ENCODE data around the gene IGFALS. TPM values are rescaled to one million over a fixed set of nuclear protein-coding genes. Genes with fewer than 3 reads are reported as not detected.

Gene IGFALS
- total RNA-seq, 3 donors from 2014 or later (not counting 1 experiment from before 2014, with no cell fraction given) = 0.47 to 1.1 (median 0.70) TPM

DNA sequence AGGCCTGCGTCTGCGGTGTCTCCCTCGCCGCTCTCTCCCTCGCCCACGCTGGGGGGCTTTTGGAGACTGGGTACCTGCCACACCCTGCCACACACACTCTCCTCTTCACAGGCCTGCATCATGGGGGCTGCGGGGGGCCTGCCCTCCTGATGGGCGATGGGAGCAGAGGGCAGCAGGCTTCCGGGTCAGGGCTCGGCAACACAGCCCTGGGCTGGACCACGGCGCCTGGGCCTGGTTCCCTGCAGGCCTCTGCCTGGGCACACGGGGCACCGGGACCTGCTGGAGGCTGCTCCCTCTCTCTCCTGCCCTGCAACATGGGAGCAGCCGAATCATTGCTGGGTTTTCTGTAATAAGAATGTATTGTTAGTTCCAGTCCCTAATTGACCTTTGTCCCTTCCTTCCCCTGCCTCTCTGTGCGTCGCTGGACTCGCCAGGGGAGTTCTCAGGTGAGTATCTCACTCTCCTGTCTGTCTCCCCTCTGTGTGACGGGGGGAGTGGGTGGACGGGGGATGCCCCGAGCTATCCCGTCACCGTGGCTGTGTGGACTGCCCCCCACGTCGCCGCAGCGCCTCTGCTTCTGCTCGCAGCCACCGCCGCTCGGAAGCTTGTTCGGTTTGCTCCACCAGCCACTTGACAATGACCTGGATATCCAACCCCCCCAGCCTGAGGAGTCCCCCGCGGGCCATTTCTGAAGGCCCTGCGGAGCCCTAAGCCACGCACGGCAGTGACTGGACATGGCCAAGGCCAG is 35.6 kb downstream of the IGFALS start:
- Mint-ChIP-seq H3K4me3 (no peak overlapping the region), H3K4me1 (peaks cover 0 to 6% of the 10 kb centered on the region in 2 donors), H3K9me3 (no peaks in the 10 kb centered on the region), H3K27me3 (ENCODE audit: low read depth in 2 of 2) (no peaks in the 10 kb centered on the region), H3K36me3 (peaks cover 7% of the 10 kb centered on the region), H3K27ac (no peak overlapping the region)
- 96% methylated on average over 36 of the region's 37 CpGs for WGBS (ENCODE audit: insufficient coverage)
- Histone ChIP-seq H3K9me3 (ENCODE audit: control insufficient read depth, insufficient read depth, low read length) (no peaks in the 10 kb centered on the region), H3K4me1 (ENCODE audit: control insufficient read depth, insufficient read depth, low read length) (peaks cover 10% of the 10 kb centered on the region), H3K27ac (ENCODE audit: low read length) (no peak overlapping the region), H3K36me3 (ENCODE audit: control insufficient read depth, insufficient read depth, low read length) (peaks cover 31% of the 10 kb centered on the region), H3K27me3 (ENCODE audit: control insufficient read depth, insufficient read depth, low read length) (no peaks in the 10 kb centered on the region), H3K4me3 (ENCODE audit: low read length) (no peak overlapping the region)
- TF ChIP-seq, protein P1, sequence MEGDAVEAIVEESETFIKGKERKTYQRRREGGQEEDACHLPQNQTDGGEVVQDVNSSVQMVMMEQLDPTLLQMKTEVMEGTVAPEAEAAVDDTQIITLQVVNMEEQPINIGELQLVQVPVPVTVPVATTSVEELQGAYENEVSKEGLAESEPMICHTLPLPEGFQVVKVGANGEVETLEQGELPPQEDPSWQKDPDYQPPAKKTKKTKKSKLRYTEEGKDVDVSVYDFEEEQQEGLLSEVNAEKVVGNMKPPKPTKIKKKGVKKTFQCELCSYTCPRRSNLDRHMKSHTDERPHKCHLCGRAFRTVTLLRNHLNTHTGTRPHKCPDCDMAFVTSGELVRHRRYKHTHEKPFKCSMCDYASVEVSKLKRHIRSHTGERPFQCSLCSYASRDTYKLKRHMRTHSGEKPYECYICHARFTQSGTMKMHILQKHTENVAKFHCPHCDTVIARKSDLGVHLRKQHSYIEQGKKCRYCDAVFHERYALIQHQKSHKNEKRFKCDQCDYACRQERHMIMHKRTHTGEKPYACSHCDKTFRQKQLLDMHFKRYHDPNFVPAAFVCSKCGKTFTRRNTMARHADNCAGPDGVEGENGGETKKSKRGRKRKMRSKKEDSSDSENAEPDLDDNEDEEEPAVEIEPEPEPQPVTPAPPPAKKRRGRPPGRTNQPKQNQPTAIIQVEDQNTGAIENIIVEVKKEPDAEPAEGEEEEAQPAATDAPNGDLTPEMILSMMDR (IDR thresholded peaks at IDR 0.05) = no peak
- intact Hi-C loops (cut with micrococcal nuclease) = no loop called here
- no peak for ATAC-seq
- no peak for DNase-seq

DNA sequence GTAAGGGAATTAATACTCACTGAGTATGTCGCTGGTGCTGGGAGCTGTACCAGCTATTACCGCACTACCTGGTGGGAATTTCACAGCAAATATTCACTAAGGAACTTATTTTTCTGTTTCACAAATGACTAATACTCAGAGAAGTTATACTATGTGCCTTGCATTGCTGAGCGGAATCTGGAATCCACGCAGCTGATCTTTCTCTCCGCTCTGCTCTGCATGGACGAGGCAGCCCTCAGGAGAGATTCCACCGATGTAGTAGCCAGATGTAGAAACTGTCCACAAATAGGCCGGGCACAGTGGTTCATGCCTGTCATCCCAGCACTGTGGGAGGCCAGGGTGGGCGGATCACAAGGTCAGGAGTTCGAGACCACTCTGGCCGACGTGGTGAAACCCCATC is 39.3 kb downstream of the IGFALS start:
- Mint-ChIP-seq H3K27ac (no peak overlapping the region), H3K4me1 (peaks cover 0 to 6% of the 10 kb centered on the region in 2 donors), H3K4me3 (no peak overlapping the region), H3K9me3 (no peaks in the 10 kb centered on the region), H3K36me3 (no peaks in the 10 kb centered on the region), H3K27me3 (ENCODE audit: low read depth in 2 of 2) (no peaks in the 10 kb centered on the region)
- 94% methylated on average over 11 of the region's 12 CpGs for WGBS (ENCODE audit: insufficient coverage)
- peaks cover 26% of the 10 kb centered on the region for H3K36me3 ChIP-seq (ENCODE audit: control insufficient read depth, insufficient read depth, low read length)
- intact Hi-C loops (cut with micrococcal nuclease) = no loop called here
- DNase-seq (no peak), ATAC-seq (no peak)
- no peaks in the 10 kb centered on the region for H3K9me3 ChIP-seq (ENCODE audit: control insufficient read depth, insufficient read depth, low read length)
- H3K27me3 ChIP-seq (ENCODE audit: control insufficient read depth, insufficient read depth, low read length) = no peaks in the 10 kb centered on the region
- H3K27ac ChIP-seq (ENCODE audit: low read length) = no peak overlapping the region
- no peak overlapping the region for H3K4me3 ChIP-seq (ENCODE audit: low read length)
- peaks cover 10% of the 10 kb centered on the region for H3K4me1 ChIP-seq (ENCODE audit: control insufficient read depth, insufficient read depth, low read length)
- TF ChIP-seq, protein P1 (IDR thresholded peaks at IDR 0.05) = no peak

DNA sequence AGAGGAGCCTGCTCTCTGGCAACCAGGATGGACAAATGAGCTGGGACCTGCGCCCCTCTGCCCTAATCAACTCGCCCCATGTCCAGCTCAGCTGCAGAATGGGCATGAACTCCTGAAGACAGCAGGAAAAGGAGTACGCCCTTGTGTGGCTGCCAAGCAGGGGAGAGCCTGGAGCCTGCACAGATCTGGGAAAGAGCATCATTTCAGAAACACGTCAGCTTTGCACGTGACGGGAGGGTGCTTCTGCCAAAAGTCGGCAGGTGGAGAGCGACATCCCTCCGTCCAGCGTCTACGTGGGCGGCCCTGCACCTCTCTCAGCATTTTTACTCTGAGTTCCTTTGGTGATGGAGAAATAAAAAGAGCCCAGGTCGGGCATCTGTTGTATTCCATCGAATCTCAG is 40.7 kb downstream of the IGFALS start:
- no peak for ATAC-seq
- TF ChIP-seq, protein P1 (IDR thresholded peaks at IDR 0.05) = no peak
- Mint-ChIP-seq H3K4me3 (no peak overlapping the region), H3K27ac (no peak overlapping the region), H3K36me3 (no peaks in the 10 kb centered on the region), H3K4me1 (peaks cover 0 to 6% of the 10 kb centered on the region in 2 donors), H3K27me3 (ENCODE audit: low read depth in 2 of 2) (no peaks in the 10 kb centered on the region), H3K9me3 (no peaks in the 10 kb centered on the region)
- Histone ChIP-seq H3K4me1 (ENCODE audit: control insufficient read depth, insufficient read depth, low read length) (peaks cover 10% of the 10 kb centered on the region), H3K9me3 (ENCODE audit: control insufficient read depth, insufficient read depth, low read length) (no peaks in the 10 kb centered on the region), H3K27me3 (ENCODE audit: control insufficient read depth, insufficient read depth, low read length) (no peaks in the 10 kb centered on the region), H3K27ac (ENCODE audit: low read length) (no peak overlapping the region), H3K4me3 (ENCODE audit: low read length) (no peak overlapping the region), H3K36me3 (ENCODE audit: control insufficient read depth, insufficient read depth, low read length) (peaks cover 39% of the 10 kb centered on the region)
- WGBS (ENCODE audit: insufficient coverage) = 98% methylated on average over 12 of the region's 14 CpGs
- DNase-seq = no peak
- intact Hi-C loops (cut with micrococcal nuclease) = no loop called here

DNA sequence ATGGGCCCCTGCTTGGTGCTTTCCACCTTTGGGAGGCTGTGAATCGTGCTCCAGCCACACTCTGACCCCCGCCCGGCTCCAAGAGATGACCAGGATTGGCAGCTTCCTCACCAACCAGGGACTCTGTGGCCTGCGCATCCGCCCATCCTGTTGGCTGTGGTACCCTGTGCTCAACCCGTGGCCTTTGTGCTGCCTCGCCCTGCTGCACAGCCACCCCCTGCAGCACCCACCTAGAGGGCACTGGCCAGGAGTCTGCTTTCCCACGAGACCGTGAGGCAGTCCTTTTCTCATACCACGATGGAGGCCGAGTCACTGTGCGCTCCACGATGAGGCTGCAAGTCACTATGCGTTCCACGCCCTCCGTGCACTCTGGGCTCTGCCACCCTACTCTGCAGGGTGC is 41.6 kb downstream of the IGFALS start:
- Histone ChIP-seq H3K4me1 (ENCODE audit: control insufficient read depth, insufficient read depth, low read length) (peaks cover 1% of the 10 kb centered on the region), H3K27ac (ENCODE audit: low read length) (no peak overlapping the region), H3K4me3 (ENCODE audit: low read length) (no peak overlapping the region), H3K9me3 (ENCODE audit: control insufficient read depth, insufficient read depth, low read length) (no peaks in the 10 kb centered on the region), H3K36me3 (ENCODE audit: control insufficient read depth, insufficient read depth, low read length) (peaks cover 47% of the 10 kb centered on the region), H3K27me3 (ENCODE audit: control insufficient read depth, insufficient read depth, low read length) (no peaks in the 10 kb centered on the region)
- Mint-ChIP-seq H3K36me3 (no peaks in the 10 kb centered on the region), H3K9me3 (no peaks in the 10 kb centered on the region), H3K27me3 (ENCODE audit: low read depth in 2 of 2) (no peaks in the 10 kb centered on the region), H3K27ac (no peak overlapping the region), H3K4me1 (peaks cover 0 to 5% of the 10 kb centered on the region in 2 donors), H3K4me3 (no peak overlapping the region)
- no peak for ATAC-seq
- 97% methylated on average over 16 of the region's 16 CpGs for WGBS (ENCODE audit: insufficient coverage)
- intact Hi-C loops (cut with micrococcal nuclease) = no loop called here
- TF ChIP-seq, protein P1 (IDR thresholded peaks at IDR 0.05) = no peak
- DNase-seq = no peak
